ENCODE data around the gene KCTD17.

The KCTD17 gene

GRCh38 chr22:37030560-37031281 is 20.8 kb upstream of the KCTD17 start:
- DNase-seq (ENCODE audit: extremely low spot score), result no peak
- ChIA-PET POLR2A (interaction anchor here (1.2 to 2.1 kb wide), 2 partner anchors 10 to 12 kb away, joined by 3 to 14 read pairs; partner anchors contain the start of genes MPST and TST), CTCF (interaction anchor here (1.8 kb wide), 1 partner anchor 13 kb away, joined by 6 read pairs; no protein-coding TSS in a partner anchor)
- TF ChIP-seq, protein P1, sequence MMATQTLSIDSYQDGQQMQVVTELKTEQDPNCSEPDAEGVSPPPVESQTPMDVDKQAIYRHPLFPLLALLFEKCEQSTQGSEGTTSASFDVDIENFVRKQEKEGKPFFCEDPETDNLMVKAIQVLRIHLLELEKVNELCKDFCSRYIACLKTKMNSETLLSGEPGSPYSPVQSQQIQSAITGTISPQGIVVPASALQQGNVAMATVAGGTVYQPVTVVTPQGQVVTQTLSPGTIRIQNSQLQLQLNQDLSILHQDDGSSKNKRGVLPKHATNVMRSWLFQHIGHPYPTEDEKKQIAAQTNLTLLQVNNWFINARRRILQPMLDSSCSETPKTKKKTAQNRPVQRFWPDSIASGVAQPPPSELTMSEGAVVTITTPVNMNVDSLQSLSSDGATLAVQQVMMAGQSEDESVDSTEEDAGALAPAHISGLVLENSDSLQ (IDR thresholded peaks at IDR 0.05), result no peak
- TF ChIP-seq FOXK2 (IDR thresholded peaks at IDR 0.05) (no peak), FOXA1 (IDR thresholded peaks at IDR 0.05) (no peak), NFRKB (IDR thresholded peaks at IDR 0.05) (no peak)

GRCh38 chr22:37032134-37032534 is 19.4 kb upstream of the KCTD17 start:
- DNase-seq (ENCODE audit: extremely low spot score), result no peak
- CTCF ChIA-PET, result interaction anchor here (1.3 to 1.7 kb wide), 2 partner anchors 10 to 11 kb away, joined by 6 to 10 read pairs; no protein-coding TSS in a partner anchor
- POLR2A ChIA-PET, result interaction anchor here (1.4 to 2.0 kb wide), 2 partner anchors 8 to 12 kb away, joined by 4 to 11 read pairs; partner anchors contain the start of genes MPST and TST
- TF ChIP-seq BHLHE40 (IDR thresholded peaks at IDR 0.05; ENCODE audit: borderline replicate concordance), result no peak
- TF ChIP-seq FOXA1 (IDR thresholded peaks at IDR 0.05), result no peak
- TF ChIP-seq ARNT (IDR thresholded peaks at IDR 0.05), result no peak
- TF ChIP-seq HDGF (IDR thresholded peaks at IDR 0.05; ENCODE audit: borderline replicate concordance), result no peak
- no peak for TF ChIP-seq LEF1 (IDR thresholded peaks at IDR 0.05; ENCODE audit: borderline replicate concordance)
- TF ChIP-seq FOXK2 (IDR thresholded peaks at IDR 0.05), result no peak
- no peak for TF ChIP-seq FOXM1 (IDR thresholded peaks at IDR 0.05; ENCODE audit: borderline replicate concordance)
- TF ChIP-seq ZNF384 (IDR thresholded peaks at IDR 0.05), result no peak
- TF ChIP-seq, protein P1 (IDR thresholded peaks at IDR 0.05), result no peak
- TF ChIP-seq SUZ12 (IDR thresholded peaks at IDR 0.05), result no peak
- no peak for TF ChIP-seq L3MBTL2 (conservative IDR thresholded peaks at IDR 0.05)
- TF ChIP-seq SP1 (IDR thresholded peaks at IDR 0.05), result no peak
- no peak for TF ChIP-seq CTBP1 (IDR thresholded peaks at IDR 0.05; ENCODE audit: borderline replicate concordance)
- no peak for TF ChIP-seq TARDBP (IDR thresholded peaks at IDR 0.05)
- TF ChIP-seq NFRKB (IDR thresholded peaks at IDR 0.05), result no peak
- TF ChIP-seq ELF4 (IDR thresholded peaks at IDR 0.05), result no peak

- TF ChIP-seq, protein P1 (IDR thresholded peaks at IDR 0.05), result no peak
- TF ChIP-seq ARNT (IDR thresholded peaks at IDR 0.05), result no peak
- no peak for TF ChIP-seq ELF4 (IDR thresholded peaks at IDR 0.05)
- TF ChIP-seq TARDBP (IDR thresholded peaks at IDR 0.05), result no peak
- no peak for TF ChIP-seq LEF1 (IDR thresholded peaks at IDR 0.05; ENCODE audit: borderline replicate concordance)
- DNase-seq (ENCODE audit: extremely low spot score), result no peak
- ChIA-PET CTCF (interaction anchor here (1.3 to 1.7 kb wide), 2 partner anchors 11 kb away, joined by 6 to 10 read pairs; no protein-coding TSS in a partner anchor), POLR2A (interaction anchor here (0.8 to 2.0 kb wide), 3 partner anchors 8 to 18 kb away, joined by 3 to 11 read pairs (median 4); partner anchors contain the start of genes KCTD17, MPST and TST)
Observed at GRCh38 chr22:37032535-37033460, 18.7 kb upstream of the KCTD17 start.

GRCh38 chr22:37033605-37034430 is 17.7 kb upstream of the KCTD17 start:
- ChIA-PET POLR2A (no interaction called here), CTCF (interaction anchor here (1.1 to 1.3 kb wide), 2 partner anchors 12 kb away, joined by 3 read pairs; no protein-coding TSS in a partner anchor)
- no peak for DNase-seq (ENCODE audit: extremely low spot score)
- TF ChIP-seq ELF4 (IDR thresholded peaks at IDR 0.05), result no peak
- TF ChIP-seq FOXK2 (IDR thresholded peaks at IDR 0.05), result no peak
- TF ChIP-seq LEF1 (IDR thresholded peaks at IDR 0.05; ENCODE audit: borderline replicate concordance), result no peak
- no peak for TF ChIP-seq FOXM1 (IDR thresholded peaks at IDR 0.05; ENCODE audit: borderline replicate concordance)
- TF ChIP-seq BHLHE40 (IDR thresholded peaks at IDR 0.05; ENCODE audit: borderline replicate concordance), result no peak
- TF ChIP-seq FOXA1 (IDR thresholded peaks at IDR 0.05), result no peak
- TF ChIP-seq L3MBTL2 (conservative IDR thresholded peaks at IDR 0.05), result no peak
- no peak for TF ChIP-seq TARDBP (IDR thresholded peaks at IDR 0.05)
- TF ChIP-seq SP1 (IDR thresholded peaks at IDR 0.05), result no peak
- TF ChIP-seq ARNT (IDR thresholded peaks at IDR 0.05), result no peak
- TF ChIP-seq NFRKB (IDR thresholded peaks at IDR 0.05), result no peak
- no peak for TF ChIP-seq HDGF (IDR thresholded peaks at IDR 0.05; ENCODE audit: borderline replicate concordance)
- TF ChIP-seq ZNF384 (IDR thresholded peaks at IDR 0.05), result no peak
- TF ChIP-seq, protein P1 (IDR thresholded peaks at IDR 0.05), result no peak
- no peak for TF ChIP-seq SUZ12 (IDR thresholded peaks at IDR 0.05)

Measured in HEK293T (cell line).